Measurements from ENCODE around the gene HOXA3. TPM values are rescaled to one million over a fixed set of nuclear protein-coding genes. Genes with fewer than 3 reads are reported as not detected.

HOXA3 gene
- total and polyA plus RNA-seq, 2 of the 13 experiments (the other 11 are each of a cell fraction or from before 2014, with no cell fraction given), result 2.9 to 4.6 TPM

- TF ChIP-seq ZNF687 (CRISPR knock-in tag; IDR thresholded peaks at IDR 0.05) (peak; percentile 68), HDAC1 (CRISPR knock-in tag; IDR thresholded peaks at IDR 0.05) (peak; percentile 29; the same call in 1 of the 2 replicates), THYN1 (CRISPR knock-in tag; IDR thresholded peaks at IDR 0.05; ENCODE audit: borderline replicate concordance, low read depth) (no peak), ZNF180 (CRISPR knock-in tag; IDR thresholded peaks at IDR 0.05; ENCODE audit: borderline replicate concordance, low read depth) (no peak), THAP11 (CRISPR knock-in tag; IDR thresholded peaks at IDR 0.05) (no peak), RAD21 (CRISPR knock-in tag; IDR thresholded peaks at IDR 0.05) (0 out of 2 replicates have a peak, but pooled peaks have one; percentile 54), CREM (IDR thresholded peaks at IDR 0.05) (no peak), CREM (CRISPR knock-in tag; IDR thresholded peaks at IDR 0.05) (no peak), NAIF1 (CRISPR knock-in tag; IDR thresholded peaks at IDR 0.05; ENCODE audit: borderline replicate concordance) (no peak), GMEB1 (CRISPR knock-in tag; IDR thresholded peaks at IDR 0.05; ENCODE audit: borderline replicate concordance) (no peak), PRMT3 (CRISPR knock-in tag; IDR thresholded peaks at IDR 0.05; ENCODE audit: borderline replicate concordance, low read depth) (no peak), ZSCAN21 (CRISPR knock-in tag; IDR thresholded peaks at IDR 0.05; ENCODE audit: borderline replicate concordance) (peak; percentile 38; the same call in 1 of the 2 replicates), TAF1 (CRISPR knock-in tag; IDR thresholded peaks at IDR 0.05) (no peak), ZBTB38 (CRISPR knock-in tag; IDR thresholded peaks at IDR 0.05) (peak; percentile 38; the same call in 1 of the 2 replicates), ZNF451 (CRISPR knock-in tag; IDR thresholded peaks at IDR 0.05) (no peak), PHF21A (CRISPR knock-in tag; IDR thresholded peaks at IDR 0.05) (no peak), ZNF562 (CRISPR knock-in tag; IDR thresholded peaks at IDR 0.05; ENCODE audit: borderline replicate concordance) (peak; percentile 44; the same call in 1 of the 2 replicates), FOXC1 (CRISPR knock-in tag; IDR thresholded peaks at IDR 0.05; ENCODE audit: borderline replicate concordance) (peak; percentile 55; the same call in 1 of the 2 replicates), AGO2 (optimal IDR thresholded peaks at IDR 0.05; ENCODE audit: low read depth, low read length) (peak; percentile 35), REPIN1 (CRISPR knock-in tag; IDR thresholded peaks at IDR 0.05; ENCODE audit: borderline replicate concordance, low read depth) (no peak), ZNF280D (CRISPR knock-in tag; IDR thresholded peaks at IDR 0.05) (no peak)
These were observed 22.4 kb downstream of the HOXA3 start (continued) for GRCh38 chr7:27129729-27130539.

Measured in HepG2 (cell line).